Suprapubic skin (tissue), 4 donors: ENCODE measurements around the gene CENPS. TPM values are rescaled to one million over a fixed set of nuclear protein-coding genes. Genes with fewer than 3 reads are reported as not detected.
A peak's percentile ranks its signal among the peaks of the same experiment; 100 is the strongest.

Source experiments
- DNase-seq, 2 donors: peaks; one replicate each; pipeline ENCODE4 v3.0.0-alpha.2; 2019; ENCODE audit warnings: low spot score in 2 of 2
- H3K27ac ChIP-seq: fragments of 200-600 bp; sonication (generic); one replicate; pipeline ENCODE4 v1.5.1; 2019
- H3K27me3 ChIP-seq: fragments of 200-600 bp; sonication (generic); one replicate; pipeline ENCODE4 v1.5.1; 2019
- H3K36me3 ChIP-seq: fragments of 200-600 bp; sonication (generic); one replicate; pipeline ENCODE4 v1.5.1; 2019
- H3K4me1 ChIP-seq: fragments of 200-600 bp; sonication (generic); one replicate; pipeline ENCODE4 v1.5.1; 2019
- H3K4me3 ChIP-seq: fragments of 200-600 bp; sonication (generic); one replicate; pipeline ENCODE4 v1.5.1; 2019; ENCODE audit warnings: mild to moderate bottlenecking
- H3K9me3 ChIP-seq: fragments of 200-600 bp; sonication (generic); one replicate; pipeline ENCODE4 v1.5.1; 2019
- CTCF ChIP-seq, 2 donors: fragments of 200-600 bp in 1 of 2; fragments of 450-650 bp in 1 of 2; sonication (generic) in 1 of 2; IDR thresholded peaks; one replicate each; pipeline ENCODE4 v1.5.1; 2016 to 2019; ENCODE audit warnings: antibody characterized with exemption in 2 of 2, mild to moderate bottlenecking in 1 of 2, moderate library complexity in 1 of 2
- EP300 ChIP-seq: sonication (generic); formaldehyde crosslinking; IDR thresholded peaks from one replicate; pipeline ENCODE4 v1.6.1; 2017; ENCODE audit warnings: antibody characterized with exemption
- POLR2A ChIP-seq, 2 donors: fragments of 450-650 bp; IDR thresholded peaks; one replicate each; pipeline ENCODE4 v1.6.1; 2017; ENCODE audit warnings: antibody characterized with exemption in 2 of 2, mild to moderate bottlenecking in 2 of 2, moderate library complexity in 2 of 2
- POLR2AphosphoS5 ChIP-seq, 3 donors: sonication (generic); formaldehyde crosslinking; IDR thresholded peaks; one replicate each; pipeline ENCODE4 v1.6.1; 2017; ENCODE audit warnings: antibody characterized with exemption in 3 of 3
- WGBS: methylation state at CpG from one replicate; pipeline ENCODE4 v1.1.5; 2018; 5-methylcytosine and 5-hydroxymethylcytosine counted together
- total RNA-seq, 4 donors: library from RNA; depleted of rRNA; stranded (reverse); fragments of >200 nt; gene quantifications; one replicate each; pipeline ENCODE4 v1.1.0, GENCODE V29; 2016

The CENPS gene
- total RNA-seq, 4 donors from 2014 or later, result 0.62 to 3.6 (median 2.5) TPM; not detected in 1

- H3K27ac ChIP-seq, result no peak overlapping the region
- TF ChIP-seq CTCF (IDR thresholded peaks at IDR 0.05) (no peak), POLR2A (IDR thresholded peaks at IDR 0.05) (no peak), POLR2AphosphoS5 (IDR thresholded peaks at IDR 0.05) (no peak), EP300 (no peak)
- peaks cover 13% of the 10 kb centered on the region for H3K4me1 ChIP-seq
- WGBS, result 95% methylated on average over 7 of the region's 7 CpGs
- no peak for DNase-seq
- H3K36me3 ChIP-seq, result no peaks in the 10 kb centered on the region
- H3K27me3 ChIP-seq, result no peaks in the 10 kb centered on the region
- no peak overlapping the region for H3K4me3 ChIP-seq
- no peaks in the 10 kb centered on the region for H3K9me3 ChIP-seq
Measured at GRCh38 chr1:10446790-10447422, 16.7 kb downstream of the CENPS start.

GRCh38 chr1:10449751-10450150 is 19.5 kb downstream of the CENPS start, which contains the start of gene CORT:
TSS of gene CORT (plus strand) at chr1:10450031. CDS start at chr1:10450224, 193 bp downstream.
- Histone ChIP-seq H3K36me3 (no peaks in the 10 kb centered on the region), H3K27me3 (no peaks in the 10 kb centered on the region), H3K27ac (no peak within 1 kb of the TSS), H3K4me3 (no peak within 1 kb of the TSS), H3K9me3 (no peaks in the 10 kb centered on the region), H3K4me1 (peaks cover 15% of the 10 kb centered on the region)
- no peak for TF ChIP-seq EP300
- TF ChIP-seq POLR2AphosphoS5 (IDR thresholded peaks at IDR 0.05), result no peak
- no peak for TF ChIP-seq POLR2A (IDR thresholded peaks at IDR 0.05)
- TF ChIP-seq CTCF (IDR thresholded peaks at IDR 0.05), result no peak
- no peak for DNase-seq
- 88% methylated on average over 10 of the region's 10 CpGs for WGBS

GRCh38 chr1:10450156-10450814 is 20.1 kb downstream of the CENPS start:
- WGBS, result 60% methylated on average over 11 of the region's 21 CpGs
- H3K27ac ChIP-seq, result no peak overlapping the region
- DNase-seq, result no peak
- H3K9me3 ChIP-seq, result no peaks in the 10 kb centered on the region
- peaks cover 15% of the 10 kb centered on the region for H3K4me1 ChIP-seq
- no peaks in the 10 kb centered on the region for H3K27me3 ChIP-seq
- no peak overlapping the region for H3K4me3 ChIP-seq
- TF ChIP-seq POLR2AphosphoS5 (IDR thresholded peaks at IDR 0.05) (no peak), POLR2A (IDR thresholded peaks at IDR 0.05) (no peak), EP300 (no peak), CTCF (IDR thresholded peaks at IDR 0.05) (no peak)
- H3K36me3 ChIP-seq, result no peaks in the 10 kb centered on the region

GRCh38 chr1:10450836-10451235 is 20.6 kb downstream of the CENPS start:
- Histone ChIP-seq H3K27ac (no peak overlapping the region), H3K9me3 (no peaks in the 10 kb centered on the region)

More at GRCh38 chr1:10450836-10451235, 20.6 kb downstream of the CENPS start:
- Histone ChIP-seq H3K27me3 (no peaks in the 10 kb centered on the region), H3K36me3 (no peaks in the 10 kb centered on the region), H3K4me1 (peaks cover 15% of the 10 kb centered on the region), H3K4me3 (peak overlapping the region; percentile 16)
- no peak for DNase-seq
- TF ChIP-seq EP300 (no peak), POLR2AphosphoS5 (IDR thresholded peaks at IDR 0.05) (no peak), CTCF (IDR thresholded peaks at IDR 0.05) (no peak), POLR2A (IDR thresholded peaks at IDR 0.05) (no peak)
- 30% methylated on average over 6 of the region's 6 CpGs for WGBS
